Measurements from ENCODE around the gene G0S2. TPM values are rescaled to one million over a fixed set of nuclear protein-coding genes. Genes with fewer than 3 reads are reported as not detected.

G0S2 gene
- total and polyA plus RNA-seq, 4 donors = 44.6 to 696 (median 63.9) TPM

- H3K27me3 ChIP-seq (ENCODE audit: control insufficient read depth in 3 of 3, insufficient read depth in 3 of 3, low read length in 2 of 3) = peaks cover 0 to 4% (median 0%) of the 10 kb centered on the region in 3 donors
- 60 to 71% methylated on average over 3 of the region's 3 CpGs for WGBS, 2 donors
- no peak for TF ChIP-seq CTCF (IDR thresholded peaks at IDR 0.05; ENCODE audit: control extremely low read depth, extremely low read depth)
- H3K27ac ChIP-seq (ENCODE audit: low read depth in 1 of 2, low read length in 1 of 2) = no peak overlapping the region
- ATAC-seq (ENCODE audit: insufficient read depth, low FRiP score) (no peak), DNase-seq (no peak)
- no peaks in the 10 kb centered on the region for H3K9me3 ChIP-seq (ENCODE audit: control insufficient read depth in 4 of 4, insufficient read depth in 3 of 4, low read length in 3 of 4)
- H3K9ac ChIP-seq (ENCODE audit: insufficient read depth in 1 of 2, low read length in 2 of 2) = no peak overlapping the region
- no peak overlapping the region for H3K4me3 ChIP-seq
- H3K4me1 ChIP-seq (ENCODE audit: control insufficient read depth in 5 of 5, insufficient read depth in 5 of 5, low read length in 5 of 5) = peaks cover 4 to 30% (median 21%) of the 10 kb centered on the region in 5 donors
- no peaks in the 10 kb centered on the region for H3K36me3 ChIP-seq (ENCODE audit: control insufficient read depth in 4 of 4, insufficient read depth in 4 of 4, low read length in 4 of 4)
Observed at GRCh38 chr1:209691237-209691636, 16.0 kb downstream of the G0S2 start.

DNA sequence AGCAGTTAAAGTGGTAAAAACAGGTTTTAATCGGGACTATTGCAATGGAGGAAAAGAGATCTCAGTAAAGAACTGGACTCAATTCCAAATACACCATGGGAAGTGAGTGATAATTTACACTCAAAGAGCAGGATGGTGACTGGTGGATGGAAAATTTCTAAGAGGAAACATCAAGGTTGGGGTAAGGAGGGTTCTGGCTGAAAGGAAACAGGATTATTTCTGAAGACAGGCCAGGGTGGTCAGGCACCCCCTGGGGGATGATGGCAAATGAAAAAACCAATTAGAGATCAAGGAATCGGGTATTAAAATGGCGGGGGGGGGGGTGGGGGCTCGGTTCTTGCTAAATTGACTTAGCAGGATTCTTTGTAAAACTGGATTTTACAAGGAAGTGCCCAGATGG is 17.1 kb downstream of the G0S2 start:
- DNase-seq (no peak), ATAC-seq (ENCODE audit: insufficient read depth, low FRiP score) (no peak)
- Histone ChIP-seq H3K9ac (ENCODE audit: insufficient read depth in 1 of 2, low read length in 2 of 2) (no peak overlapping the region), H3K4me3 (no peak overlapping the region), H3K36me3 (ENCODE audit: control insufficient read depth in 4 of 4, insufficient read depth in 4 of 4, low read length in 4 of 4) (no peaks in the 10 kb centered on the region), H3K9me3 (ENCODE audit: control insufficient read depth in 4 of 4, insufficient read depth in 3 of 4, low read length in 3 of 4) (no peaks in the 10 kb centered on the region), H3K27me3 (ENCODE audit: control insufficient read depth in 3 of 3, insufficient read depth in 3 of 3, low read length in 2 of 3) (peaks cover 0 to 4% (median 0%) of the 10 kb centered on the region in 3 donors), H3K27ac (ENCODE audit: low read depth in 1 of 2, low read length in 1 of 2) (peak overlapping the region in 1 of 2 donors; percentile 5), H3K4me1 (ENCODE audit: control insufficient read depth in 5 of 5, insufficient read depth in 5 of 5, low read length in 5 of 5) (peaks cover 4 to 26% (median 13%) of the 10 kb centered on the region in 5 donors)
- TF ChIP-seq CTCF (IDR thresholded peaks at IDR 0.05; ENCODE audit: control extremely low read depth, extremely low read depth) = no peak
- WGBS, 2 donors = 46 to 59% methylated on average over 4 of the region's 4 CpGs

GRCh38 chr1:209692745-209693504 is 17.7 kb downstream of the G0S2 start:
- peak overlapping the region in 1 of 2 donors; percentile 7 for H3K9ac ChIP-seq (ENCODE audit: insufficient read depth in 1 of 2, low read length in 2 of 2)
- H3K36me3 ChIP-seq (ENCODE audit: control insufficient read depth in 4 of 4, insufficient read depth in 4 of 4, low read length in 4 of 4) = no peaks in the 10 kb centered on the region
- no peaks in the 10 kb centered on the region for H3K9me3 ChIP-seq (ENCODE audit: control insufficient read depth in 4 of 4, insufficient read depth in 3 of 4, low read length in 3 of 4)
- DNase-seq (peak; percentile 86 to 93 (median 92)), ATAC-seq (ENCODE audit: insufficient read depth, low FRiP score) (peak; percentile 59)
- peak; percentile 76 for TF ChIP-seq CTCF (IDR thresholded peaks at IDR 0.05; ENCODE audit: control extremely low read depth, extremely low read depth)
- peaks cover 0 to 4% (median 0%) of the 10 kb centered on the region in 3 donors for H3K27me3 ChIP-seq (ENCODE audit: control insufficient read depth in 3 of 3, insufficient read depth in 3 of 3, low read length in 2 of 3)
- H3K4me1 ChIP-seq (ENCODE audit: control insufficient read depth in 5 of 5, insufficient read depth in 5 of 5, low read length in 5 of 5) = peaks cover 4 to 26% (median 11%) of the 10 kb centered on the region in 5 donors
- no peak overlapping the region for H3K4me3 ChIP-seq
- WGBS, 2 donors = 2 to 4% methylated on average over 3 of the region's 3 CpGs
- peak overlapping the region in 1 of 2 donors; percentile 41 for H3K27ac ChIP-seq (ENCODE audit: low read depth in 1 of 2, low read length in 1 of 2)
